GM23338 (cell line): ENCODE results near the gene TWIST2.

Experiments used
- EZH2 ChIP-seq: fragments of 200-600 bp; sonication (generic); IDR thresholded peaks from one replicate; pipeline ENCODE4 v1.8.0; 2017; ENCODE audit warnings: antibody characterized with exemption, mild to moderate bottlenecking, low read depth; ENCODE audit not compliant: unreplicated experiment
- POLR2AphosphoS5 ChIP-seq: IDR thresholded peaks from 2 replicates; pipeline ENCODE4 v1.6.1; 2016; ENCODE audit warnings: antibody characterized with exemption, low read depth
- TF ChIP-seq, protein P1 (sequence below), 2 experiments: fragments of 200-600 bp in 1 of 2; sonication (generic) in 1 of 2; conservative IDR thresholded peaks; 2 replicates each; pipeline versions ENCODE4 v1.5.1 to v1.6.1; 2016 to 2017; ENCODE audit warnings: antibody characterized with exemption in 2 of 2, low read depth in 2 of 2, mild to moderate bottlenecking in 2 of 2, moderate library complexity in 1 of 2

DNA sequence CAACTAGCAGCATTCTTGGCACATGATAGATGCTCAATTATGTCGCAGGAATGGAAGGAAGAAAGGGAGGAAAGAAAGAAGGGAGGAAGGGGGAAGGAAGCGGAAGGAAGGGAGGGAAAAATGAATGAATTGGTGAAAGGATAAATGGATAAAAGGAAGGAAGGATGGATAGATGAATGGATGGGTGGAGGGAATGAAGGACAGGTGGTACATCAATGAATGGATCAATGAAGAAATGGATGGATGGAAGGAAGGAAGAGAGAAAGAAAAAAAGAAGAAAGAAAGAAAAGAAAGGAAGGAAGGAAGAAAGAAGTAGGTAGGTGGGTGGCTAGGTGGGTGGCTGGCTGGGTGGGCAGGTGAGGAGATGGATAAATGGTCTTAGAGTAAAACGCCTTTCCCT is 56.8 kb downstream of the TWIST2 start:
- TF ChIP-seq EZH2 = no peak
- TF ChIP-seq POLR2AphosphoS5 = no peak
- TF ChIP-seq, protein P1, sequence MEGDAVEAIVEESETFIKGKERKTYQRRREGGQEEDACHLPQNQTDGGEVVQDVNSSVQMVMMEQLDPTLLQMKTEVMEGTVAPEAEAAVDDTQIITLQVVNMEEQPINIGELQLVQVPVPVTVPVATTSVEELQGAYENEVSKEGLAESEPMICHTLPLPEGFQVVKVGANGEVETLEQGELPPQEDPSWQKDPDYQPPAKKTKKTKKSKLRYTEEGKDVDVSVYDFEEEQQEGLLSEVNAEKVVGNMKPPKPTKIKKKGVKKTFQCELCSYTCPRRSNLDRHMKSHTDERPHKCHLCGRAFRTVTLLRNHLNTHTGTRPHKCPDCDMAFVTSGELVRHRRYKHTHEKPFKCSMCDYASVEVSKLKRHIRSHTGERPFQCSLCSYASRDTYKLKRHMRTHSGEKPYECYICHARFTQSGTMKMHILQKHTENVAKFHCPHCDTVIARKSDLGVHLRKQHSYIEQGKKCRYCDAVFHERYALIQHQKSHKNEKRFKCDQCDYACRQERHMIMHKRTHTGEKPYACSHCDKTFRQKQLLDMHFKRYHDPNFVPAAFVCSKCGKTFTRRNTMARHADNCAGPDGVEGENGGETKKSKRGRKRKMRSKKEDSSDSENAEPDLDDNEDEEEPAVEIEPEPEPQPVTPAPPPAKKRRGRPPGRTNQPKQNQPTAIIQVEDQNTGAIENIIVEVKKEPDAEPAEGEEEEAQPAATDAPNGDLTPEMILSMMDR (conservative IDR thresholded peaks at IDR 0.05; ENCODE audit: low read depth in 2 of 2) = no peak
